Measurements from ENCODE around the gene TPPP. TPM values are rescaled to one million over a fixed set of nuclear protein-coding genes. Genes with fewer than 3 reads are reported as not detected.

The TPPP gene
- polyA plus RNA-seq, 5 donors, result 6.4 to 8.2 (median 6.9) TPM

GRCh38 chr5:666816-667498 is 26.2 kb downstream of the TPPP start:
- no peak for DNase-seq

GRCh38 chr5:665956-666711 is 27.0 kb downstream of the TPPP start:
- no peak for DNase-seq

GRCh38 chr5:665541-665955 is 27.6 kb downstream of the TPPP start:
- no peak for DNase-seq

- no peak for DNase-seq
These were observed 28.2 kb downstream of the TPPP start for GRCh38 chr5:664994-665360.

- no peak for DNase-seq
These were observed 28.7 kb downstream of the TPPP start for GRCh38 chr5:664343-664993.

GRCh38 chr5:663436-664342 is 29.5 kb downstream of the TPPP start:
- DNase-seq, result no peak

- DNase-seq, result no peak
These were observed 30.3 kb downstream of the TPPP start for GRCh38 chr5:662751-663435.

- no peak for DNase-seq
These were observed 31.0 kb downstream of the TPPP start for GRCh38 chr5:661891-662750.

- DNase-seq, result no peak
These were observed 32.6 kb downstream of the TPPP start for GRCh38 chr5:660491-661030.

- DNase-seq, result no peak
These were observed 33.5 kb downstream of the TPPP start for GRCh38 chr5:659496-660263.

GRCh38 chr5:658103-658502 is 35.0 kb downstream of the TPPP start:
- no peak for DNase-seq

- no peak for DNase-seq
These were observed 35.6 kb downstream of the TPPP start for GRCh38 chr5:657570-657969.

GRCh38 chr5:655406-655805 is 37.7 kb downstream of the TPPP start:
- no peak for DNase-seq

- DNase-seq, result no peak
These were observed 38.9 kb downstream of the TPPP start for GRCh38 chr5:654071-654778.

- no peak for DNase-seq
These were observed 40.3 kb downstream of the TPPP start for GRCh38 chr5:652773-653350.

GRCh38 chr5:652023-652515 is 41.1 kb downstream of the TPPP start:
- no peak for DNase-seq

GRCh38 chr5:651296-652022 is 41.7 kb downstream of the TPPP start:
- DNase-seq, result no peak
